HepG2 (cell line): ENCODE data around the gene PDLIM5. TPM values are rescaled to one million over a fixed set of nuclear protein-coding genes. Genes with fewer than 3 reads are reported as not detected.

Experiments used
- ATAC-seq: fragments of 200-7000 bp; cut with Tn5 transposase; 3 replicates; pipeline ENCODE4 v1.9.1; 2020; ENCODE audit warnings: mild to moderate bottlenecking, moderate library complexity
- BruUV-seq: library from RNA; stranded (reverse); fragments of 400-500 nt; replicated peaks from 2 replicates; lab custom pipeline; 2021; lab: Mats Ljungman, UMichigan
- CTCF ChIA-PET: fragments of 300-600 bp; formaldehyde crosslinking; extraction: SDS; loops from one replicate; lab custom pipeline; 2021; ENCODE audit warnings: low total read pairs, inconsistent platforms, low intra/inter-chr PET ratio; lab: Yijun Ruan, JAX
- POLR2A ChIA-PET: fragments of 350-600 bp; sonication (Branson Sonifier 250); formaldehyde crosslinking; loops from one replicate; lab custom pipeline; 2020; ENCODE audit warnings: antibody characterized with exemption, inconsistent platforms; lab: Yijun Ruan, JAX
- DNase-seq: peaks from one replicate; pipeline ENCODE4 v3.0.0-alpha.2; 2015; ENCODE audit warnings: low spot score
- FAIRE-seq: peaks from 3 replicates; lab custom pipeline; 2011; peaks lifted over from hg19 to GRCh38; lab: Jason Lieb, UNC
- H2AFZ ChIP-seq: one replicate; pipeline ENCODE4 v1.6.1; 2011; ENCODE audit warnings: low read length, inconsistent platforms
- H3K27ac ChIP-seq: fragments of 300-600 bp; 3 replicates; pipeline ENCODE4 v1.8.0; 2011; ENCODE audit warnings: mixed run types, mild to moderate bottlenecking, mixed read lengths, low read length, inconsistent platforms; ENCODE audit not compliant: insufficient read depth; ENCODE audit errors: extremely low read length
- H3K27me3 ChIP-seq, 2 experiments: fragments of 200-600 bp in 1 of 2; 2 replicates in 1 of 2; 3 replicates in 1 of 2; pipeline versions ENCODE4 v1.6.0 to v1.8.0; 2011; ENCODE audit warnings: low read length in 2 of 2, mild to moderate bottlenecking in 2 of 2, moderate library complexity in 2 of 2, inconsistent platforms in 1 of 2; ENCODE audit not compliant: insufficient read depth in 2 of 2, control insufficient read depth in 1 of 2
- H3K36me3 ChIP-seq, 2 experiments: fragments of 200-600 bp in 1 of 2; replicated peaks in 1 of 2; 2 replicates in 1 of 2; 3 replicates in 1 of 2; pipeline versions ENCODE4 v1.5.1 to v1.8.0; 2011; ENCODE audit warnings: low read length in 2 of 2, inconsistent platforms in 1 of 2; ENCODE audit not compliant: insufficient read depth in 2 of 2, control insufficient read depth in 1 of 2
- H3K4me1 ChIP-seq: 2 replicates; pipeline ENCODE4 v1.5.1; 2012; ENCODE audit warnings: low read length, inconsistent platforms; ENCODE audit not compliant: insufficient read depth
- H3K4me2 ChIP-seq: 2 replicates; pipeline ENCODE4 v1.6.0; 2011; ENCODE audit warnings: low read depth, low read length, inconsistent platforms
- H3K4me3 ChIP-seq, 3 experiments: fragments of 200-600 bp in 1 of 3; sonication (generic), shearing (Covaris generic) in 1 of 3; replicated peaks in 1 of 3; 2 replicates each; pipeline ENCODE4 v1.5.1; 2011 to 2016; ENCODE audit warnings: low read length in 3 of 3, inconsistent platforms in 2 of 3, low read depth in 2 of 3, mild to moderate bottlenecking in 2 of 3, control low read depth in 1 of 3, mixed read lengths in 1 of 3; ENCODE audit not compliant: insufficient read depth in 1 of 3
- H3K79me2 ChIP-seq: one replicate; pipeline ENCODE4 v1.6.1; 2011; ENCODE audit warnings: low read length, inconsistent platforms; ENCODE audit not compliant: insufficient read depth
- H3K9ac ChIP-seq: 2 replicates; pipeline ENCODE4 v1.6.0; 2011; ENCODE audit warnings: mild to moderate bottlenecking, low read depth, low read length, inconsistent platforms; ENCODE audit not compliant: insufficient read depth
- H3K9me3 ChIP-seq: 2 replicates; pipeline ENCODE4 v1.5.1; 2012; ENCODE audit warnings: mild to moderate bottlenecking, low read length
- H4K20me1 ChIP-seq: 2 replicates; pipeline ENCODE4 v1.6.0; 2011; ENCODE audit warnings: inconsistent platforms, mild to moderate bottlenecking, low read length, moderate library complexity; ENCODE audit not compliant: insufficient read depth
- ATF2 ChIP-seq: sonication (generic); formaldehyde crosslinking; IDR thresholded peaks from 2 replicates; pipeline ENCODE4 v1.4.0; 2020; ENCODE audit warnings: missing genetic modification reagents
- MIER2 ChIP-seq: IDR thresholded peaks from 2 replicates; pipeline ENCODE4 v1.6.1; 2016; ENCODE audit warnings: missing biosample characterization, missing genetic modification reagents
- NFKB2 ChIP-seq: sonication (generic); formaldehyde crosslinking; IDR thresholded peaks from 2 replicates; pipeline ENCODE4 v1.4.0; 2020; ENCODE audit warnings: missing genetic modification reagents, borderline replicate concordance
- RNF219 ChIP-seq: sonication (generic); formaldehyde crosslinking; IDR thresholded peaks from 2 replicates; pipeline ENCODE4 v1.5.0; 2020; ENCODE audit warnings: mild to moderate bottlenecking, missing genetic modification reagents
- SUZ12 ChIP-seq: fragments of 150-350 bp; IDR thresholded peaks from 2 replicates; pipeline ENCODE4 v1.6.1; 2014; ENCODE audit warnings: low read depth, low read length
- ZIK1 ChIP-seq: sonication (generic); formaldehyde crosslinking; IDR thresholded peaks from 2 replicates; pipeline ENCODE4 v1.5.0; 2020; ENCODE audit warnings: mild to moderate bottlenecking, low read depth, missing genetic modification reagents, borderline replicate concordance
- ZNF264 ChIP-seq: sonication (generic); formaldehyde crosslinking; IDR thresholded peaks from 2 replicates; pipeline ENCODE4 v1.4.0; 2020; ENCODE audit warnings: missing genetic modification reagents
- ZNF430 ChIP-seq: sonication (generic); formaldehyde crosslinking; IDR thresholded peaks from 2 replicates; pipeline ENCODE4 v1.9.0; 2021; ENCODE audit warnings: mild to moderate bottlenecking, missing genetic modification reagents
- ZNF503 ChIP-seq: sonication (generic); formaldehyde crosslinking; IDR thresholded peaks from 2 replicates; pipeline ENCODE4 v1.4.0; 2020; ENCODE audit warnings: missing genetic modification reagents
- ZNF678 ChIP-seq: sonication (generic); formaldehyde crosslinking; IDR thresholded peaks from 2 replicates; pipeline ENCODE4 v1.4.0; 2020; ENCODE audit warnings: mild to moderate bottlenecking, missing genetic modification reagents
- ZNF788 ChIP-seq: sonication (generic); formaldehyde crosslinking; IDR thresholded peaks from 2 replicates; pipeline ENCODE4 v1.5.0; 2020; ENCODE audit warnings: mild to moderate bottlenecking, missing genetic modification reagents, borderline replicate concordance
- ZNF883 ChIP-seq: sonication (generic); formaldehyde crosslinking; IDR thresholded peaks from 2 replicates; pipeline ENCODE4 v1.5.1; 2020; ENCODE audit warnings: mild to moderate bottlenecking, missing genetic modification reagents; ENCODE audit errors: not compliant biosample characterization
- WGBS: methylation state at CpG from one replicate; pipeline ENCODE4 v1.1.6; 2017; ENCODE audit warnings: low lambda C conversion rate; 5-methylcytosine and 5-hydroxymethylcytosine counted together
- in situ Hi-C: cut with HindIII; loops from 2 replicates; pipeline ENCODE4 v1.10.0; 2017; ENCODE audit warnings: low pct_unique_long_range_greater_than_20kb; ENCODE audit not compliant: extremely low pct_ligation_motif_present
- intact Hi-C: fragments of 100-400 bp; cut with micrococcal nuclease; formaldehyde crosslinking; loops from one replicate; pipeline ENCODE4 v1.10.0; 2022; ENCODE audit not compliant: unreplicated experiment
- polyA plus RNA-seq, 8 experiments: library from polyadenylated mRNA; depleted of rRNA in 3 of 8; stranded (reverse) in 7 of 8; unstranded in 1 of 8; fragments of >200 nt; fragmentation: Illumina TruSeq in 4 of 8; extraction: Trizol in 4 of 8; gene quantifications; 2 replicates each; pipeline versions ENCODE4 v1.2.1 to v1.2.3, GENCODE V29; 2011 to 2016; ENCODE audit warnings: low read depth in 4 of 8, missing spikeins in 1 of 8, mixed read lengths in 1 of 8; ENCODE audit not compliant: insufficient read depth in 1 of 8
- total RNA-seq, 5 experiments: library from RNA; depleted of rRNA; stranded (reverse); fragments of >200 nt; fragmentation: Illumina TruSeq; extraction: Trizol; gene quantifications; 2 replicates each; pipeline ENCODE4 v1.2.3, GENCODE V29; 2016; ENCODE audit warnings: low read depth in 1 of 5
- TF ChIP-seq, protein P1 (sequence below): sonication (generic); formaldehyde crosslinking; IDR thresholded peaks from 2 replicates; pipeline ENCODE4 v1.4.0; 2020; ENCODE audit warnings: missing genetic modification reagents, mild to moderate bottlenecking, borderline replicate concordance
- TF ChIP-seq, protein P2 (sequence below): fragments of 450-650 bp; IDR thresholded peaks from 2 replicates; pipeline ENCODE4 v1.6.1; 2017

Gene PDLIM5
- total and polyA plus RNA-seq, 2 of the 13 experiments (the other 11 are each of a cell fraction or from before 2014, with no cell fraction given) = 52.8 to 119 TPM

GRCh38 chr4:94634271-94634670, 182.5 kb downstream of the PDLIM5 start (continued):
- TF ChIP-seq ZNF678 (CRISPR knock-in tag) (no peak), RNF219 (CRISPR knock-in tag) (no peak), ATF2 (CRISPR knock-in tag) (no peak)

DNA sequence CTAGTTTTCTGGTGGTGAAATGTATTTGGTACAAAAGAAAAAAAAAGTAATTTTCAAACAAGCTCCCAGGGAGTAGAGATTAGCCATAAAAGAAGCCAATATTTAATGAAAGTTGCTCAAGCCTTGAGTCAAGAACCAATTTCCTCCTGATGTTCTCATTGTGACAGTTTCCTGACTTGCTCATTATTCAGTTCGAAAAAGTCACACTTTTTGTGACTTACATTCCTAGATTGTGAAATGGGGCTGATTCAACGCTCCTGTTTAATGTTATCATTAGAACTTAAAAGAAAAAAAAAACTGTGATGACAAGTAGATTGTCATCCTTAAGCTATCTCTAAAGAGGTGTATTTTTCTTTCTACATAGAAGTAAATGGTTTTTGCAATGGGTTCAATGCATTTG, 183.4 kb downstream of the PDLIM5 start:
- no peak for DNase-seq
- no peak for FAIRE-seq
- H3K4me1 ChIP-seq = no peaks in the 10 kb centered on the region
- no peak overlapping the region for H2AFZ ChIP-seq
- ChIA-PET CTCF (no interaction called here), POLR2A (no interaction called here)
- H3K27me3 ChIP-seq = no peaks in the 10 kb centered on the region
- no peak overlapping the region for H3K9ac ChIP-seq
- 99% methylated on average over 2 of the region's 2 CpGs for WGBS
- peaks cover 8 to 25% of the 10 kb centered on the region in 2 experiments; a peak in 4 of 5 replicates for H3K36me3 ChIP-seq
- H4K20me1 ChIP-seq = no peaks in the 10 kb centered on the region
- in situ Hi-C loops (no loop called here), intact Hi-C loops (no loop called here)
- no peak overlapping the region for H3K27ac ChIP-seq
- no peak for ATAC-seq
- H3K4me2 ChIP-seq = no peak overlapping the region
- no peak overlapping the region for H3K4me3 ChIP-seq
- no TSS peak for BruUV-seq
- no peaks in the 10 kb centered on the region for H3K9me3 ChIP-seq
- no peaks in the 10 kb centered on the region for H3K79me2 ChIP-seq
- TF ChIP-seq, protein P1, sequence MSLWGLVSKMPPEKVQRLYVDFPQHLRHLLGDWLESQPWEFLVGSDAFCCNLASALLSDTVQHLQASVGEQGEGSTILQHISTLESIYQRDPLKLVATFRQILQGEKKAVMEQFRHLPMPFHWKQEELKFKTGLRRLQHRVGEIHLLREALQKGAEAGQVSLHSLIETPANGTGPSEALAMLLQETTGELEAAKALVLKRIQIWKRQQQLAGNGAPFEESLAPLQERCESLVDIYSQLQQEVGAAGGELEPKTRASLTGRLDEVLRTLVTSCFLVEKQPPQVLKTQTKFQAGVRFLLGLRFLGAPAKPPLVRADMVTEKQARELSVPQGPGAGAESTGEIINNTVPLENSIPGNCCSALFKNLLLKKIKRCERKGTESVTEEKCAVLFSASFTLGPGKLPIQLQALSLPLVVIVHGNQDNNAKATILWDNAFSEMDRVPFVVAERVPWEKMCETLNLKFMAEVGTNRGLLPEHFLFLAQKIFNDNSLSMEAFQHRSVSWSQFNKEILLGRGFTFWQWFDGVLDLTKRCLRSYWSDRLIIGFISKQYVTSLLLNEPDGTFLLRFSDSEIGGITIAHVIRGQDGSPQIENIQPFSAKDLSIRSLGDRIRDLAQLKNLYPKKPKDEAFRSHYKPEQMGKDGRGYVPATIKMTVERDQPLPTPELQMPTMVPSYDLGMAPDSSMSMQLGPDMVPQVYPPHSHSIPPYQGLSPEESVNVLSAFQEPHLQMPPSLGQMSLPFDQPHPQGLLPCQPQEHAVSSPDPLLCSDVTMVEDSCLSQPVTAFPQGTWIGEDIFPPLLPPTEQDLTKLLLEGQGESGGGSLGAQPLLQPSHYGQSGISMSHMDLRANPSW (CRISPR knock-in tag) = no peak
- TF ChIP-seq SUZ12 (no peak), NFKB2 (CRISPR knock-in tag) (no peak), ZNF788 (CRISPR knock-in tag) (no peak), ZIK1 (CRISPR knock-in tag) (no peak), ZNF430 (CRISPR knock-in tag) (no peak), ZNF503 (CRISPR knock-in tag) (no peak), ZNF883 (no peak), ZNF264 (CRISPR knock-in tag) (no peak), MIER2 (CRISPR knock-in tag) (no peak)
- TF ChIP-seq, protein P2, sequence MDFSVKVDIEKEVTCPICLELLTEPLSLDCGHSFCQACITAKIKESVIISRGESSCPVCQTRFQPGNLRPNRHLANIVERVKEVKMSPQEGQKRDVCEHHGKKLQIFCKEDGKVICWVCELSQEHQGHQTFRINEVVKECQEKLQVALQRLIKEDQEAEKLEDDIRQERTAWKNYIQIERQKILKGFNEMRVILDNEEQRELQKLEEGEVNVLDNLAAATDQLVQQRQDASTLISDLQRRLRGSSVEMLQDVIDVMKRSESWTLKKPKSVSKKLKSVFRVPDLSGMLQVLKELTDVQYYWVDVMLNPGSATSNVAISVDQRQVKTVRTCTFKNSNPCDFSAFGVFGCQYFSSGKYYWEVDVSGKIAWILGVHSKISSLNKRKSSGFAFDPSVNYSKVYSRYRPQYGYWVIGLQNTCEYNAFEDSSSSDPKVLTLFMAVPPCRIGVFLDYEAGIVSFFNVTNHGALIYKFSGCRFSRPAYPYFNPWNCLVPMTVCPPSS = no peak
